NCI-H2196 treated with DMSO at 0.1 percent for 48 hours (cell line): ENCODE results near the gene FBXL7.

ENCODE experiments used
- DNase-seq: peaks from one replicate; lab custom pipeline; 2025; ENCODE audit not compliant: unreplicated experiment; lab: John Stamatoyannopoulos, UW

The FBXL7 gene

GRCh38 chr5:15702102-15702501 lies 202.1 kb downstream of the FBXL7 start:
- no peak for DNase-seq

GRCh38 chr5:15703901-15704300 lies 203.9 kb downstream of the FBXL7 start:
- no peak for DNase-seq

GRCh38 chr5:15704397-15704947 lies 204.5 kb downstream of the FBXL7 start:
- no peak for DNase-seq

- DNase-seq, result no peak
Measured at GRCh38 chr5:15707631-15708030, 207.7 kb downstream of the FBXL7 start.

GRCh38 chr5:15711892-15712291 lies 211.9 kb downstream of the FBXL7 start:
- no peak for DNase-seq

- no peak for DNase-seq
Measured at GRCh38 chr5:15715535-15715934, 215.6 kb downstream of the FBXL7 start.

- DNase-seq, result no peak
Measured at GRCh38 chr5:15715967-15716366, 216.0 kb downstream of the FBXL7 start.

- DNase-seq, result no peak
Measured at GRCh38 chr5:15717001-15717400, 217.0 kb downstream of the FBXL7 start.

GRCh38 chr5:15718421-15719179 lies 218.6 kb downstream of the FBXL7 start:
- DNase-seq, result no peak

GRCh38 chr5:15719784-15720183 lies 219.8 kb downstream of the FBXL7 start:
- DNase-seq, result no peak

GRCh38 chr5:15720515-15720914 lies 220.5 kb downstream of the FBXL7 start:
- no peak for DNase-seq

GRCh38 chr5:15722305-15722704 lies 222.3 kb downstream of the FBXL7 start:
- no peak for DNase-seq

- no peak for DNase-seq
Measured at GRCh38 chr5:15727375-15727774, 227.4 kb downstream of the FBXL7 start.

GRCh38 chr5:15728811-15729210 lies 228.8 kb downstream of the FBXL7 start:
- DNase-seq, result no peak

GRCh38 chr5:15731699-15732098 lies 231.7 kb downstream of the FBXL7 start:
- no peak for DNase-seq

- DNase-seq, result no peak
Measured at GRCh38 chr5:15734058-15734457, 234.1 kb downstream of the FBXL7 start.

- DNase-seq, result no peak
Measured at GRCh38 chr5:15737036-15737821, 237.2 kb downstream of the FBXL7 start.

- no peak for DNase-seq
Measured at GRCh38 chr5:15737871-15738664, 238.1 kb downstream of the FBXL7 start.

- no peak for DNase-seq
Measured at GRCh38 chr5:15740383-15740782, 240.4 kb downstream of the FBXL7 start.

GRCh38 chr5:15741591-15741990 lies 241.6 kb downstream of the FBXL7 start:
- no peak for DNase-seq

GRCh38 chr5:15746833-15747232 lies 246.9 kb downstream of the FBXL7 start:
- DNase-seq, result no peak
